ENCODE data around the gene SMURF2. TPM values are rescaled to one million over a fixed set of nuclear protein-coding genes. Genes with fewer than 3 reads are reported as not detected.

SMURF2 gene
- 10 to 100 TPM; 18.2 to 28.0 (median 21.3) TPM for total RNA-seq

GRCh38 chr17:64661976-64662773, at the start of gene SMURF2:
Gene SMURF2 (minus strand): TSS chr17:64662307. CDS start chr17:64661880, 427 bp downstream.
- Histone ChIP-seq H3K4me1 (peaks cover 0 to 30% (median 7%) of the 10 kb centered on the region in 4 donors), H3K9me3 (no peaks in the 10 kb centered on the region), H3K4me3 (peak within 1 kb of the TSS; percentile 48 to 82 (median 66)), H3K36me3 (no peaks in the 10 kb centered on the region), H3K27me3 (no peaks in the 10 kb centered on the region), H3K27ac (peak within 1 kb of the TSS; percentile 62 to 97 (median 82))
- peak; percentile 59 to 60 for DNase-seq (ENCODE audit: low spot score in 2 of 2)
- TF ChIP-seq CTCF (IDR thresholded peaks at IDR 0.05) (peak in 2 of 5 experiments; percentile 24 to 45), POLR2A (IDR thresholded peaks at IDR 0.05) (peak; percentile 85 to 94), EP300 (IDR thresholded peaks at IDR 0.05) (peak in 1 of 2 donors; percentile 87)
- WGBS, 2 donors: 0 to 1% methylated on average over 45 to 55 of the region's 95 CpGs

GRCh38 chr17:64709481-64709880, 47.4 kb upstream of the SMURF2 start:
- Histone ChIP-seq H3K27me3 (no peaks in the 10 kb centered on the region), H3K27ac (peak overlapping the region in 1 of 4 donors; percentile 28), H3K36me3 (no peaks in the 10 kb centered on the region), H3K4me1 (peaks cover 0 to 27% (median 16%) of the 10 kb centered on the region in 4 donors), H3K9me3 (no peaks in the 10 kb centered on the region), H3K4me3 (no peak overlapping the region)
- TF ChIP-seq EP300 (IDR thresholded peaks at IDR 0.05) (no peak), CTCF (IDR thresholded peaks at IDR 0.05) (no peak), POLR2A (IDR thresholded peaks at IDR 0.05) (no peak)
- WGBS, 2 donors: 60 to 67% methylated on average over 3 to 4 of the region's 4 CpGs
- DNase-seq (ENCODE audit: low spot score in 2 of 2): no peak

- Histone ChIP-seq H3K36me3 (no peaks in the 10 kb centered on the region), H3K4me1 (peaks cover 0 to 27% (median 10%) of the 10 kb centered on the region in 4 donors), H3K4me3 (no peak overlapping the region), H3K27ac (peak overlapping the region in 3 of 4 donors; percentile 41 to 67 (median 67)), H3K27me3 (no peaks in the 10 kb centered on the region), H3K9me3 (no peaks in the 10 kb centered on the region)
- peak; percentile 62 to 81 for DNase-seq (ENCODE audit: low spot score in 2 of 2)
- 24 to 25% methylated on average over 10 of the region's 10 CpGs for WGBS, 2 donors
- TF ChIP-seq POLR2A (IDR thresholded peaks at IDR 0.05) (no peak), CTCF (IDR thresholded peaks at IDR 0.05) (no peak), EP300 (IDR thresholded peaks at IDR 0.05) (peak in 1 of 2 donors; percentile 75)
Observed at GRCh38 chr17:64707050-64707591, 45.0 kb upstream of the SMURF2 start.

GRCh38 chr17:64706224-64707049, 44.3 kb upstream of the SMURF2 start:
- Histone ChIP-seq H3K4me3 (no peak overlapping the region), H3K36me3 (no peaks in the 10 kb centered on the region), H3K27me3 (no peaks in the 10 kb centered on the region), H3K27ac (peak overlapping the region in 1 of 4 donors; percentile 67), H3K9me3 (no peaks in the 10 kb centered on the region), H3K4me1 (peaks cover 0 to 27% (median 10%) of the 10 kb centered on the region in 4 donors)
- WGBS, 2 donors: 65% methylated on average over 8 of the region's 8 CpGs
- no peak for DNase-seq (ENCODE audit: low spot score in 2 of 2)
- no peak for TF ChIP-seq CTCF (IDR thresholded peaks at IDR 0.05)
